Thyroid gland (tissue), 4 donors: ENCODE results near the gene PLPPR1. TPM values are rescaled to one million over a fixed set of nuclear protein-coding genes. Genes with fewer than 3 reads are reported as not detected.

Source experiments
- DNase-seq, 2 donors: peaks; one replicate each; pipeline ENCODE4 v3.0.0-alpha.2; 2019
- H3K27ac ChIP-seq, 3 donors: fragments of 200-600 bp; sonication (generic); 1 replicate in 2 of 3; 2 replicates in 1 of 3; pipeline ENCODE4 v1.5.1; 2016 to 2019; ENCODE audit warnings: mild to moderate bottlenecking in 1 of 3, moderate library complexity in 1 of 3
- H3K27me3 ChIP-seq: fragments of 200-600 bp; sonication (generic); one replicate; pipeline ENCODE4 v1.5.1; 2019
- H3K36me3 ChIP-seq, 2 donors: fragments of 200-600 bp; sonication (generic); one replicate each; pipeline ENCODE4 v1.5.1; 2016 to 2019
- H3K4me1 ChIP-seq, 2 donors: fragments of 200-600 bp; sonication (generic); one replicate each; pipeline ENCODE4 v1.5.1; 2017 to 2019
- H3K4me3 ChIP-seq, 3 donors: fragments of 200-600 bp; sonication (generic); replicated peaks in 1 of 3; 1 replicate in 2 of 3; 2 replicates in 1 of 3; pipeline ENCODE4 v1.5.1; 2016; ENCODE audit warnings: mild to moderate bottlenecking in 1 of 3
- H3K9me3 ChIP-seq: fragments of 200-600 bp; sonication (generic); one replicate; pipeline ENCODE4 v1.5.1; 2017
- POLR2A ChIP-seq, 2 donors: fragments of 450-650 bp; IDR thresholded peaks; one replicate each; pipeline ENCODE4 v1.6.1; 2017; ENCODE audit warnings: antibody characterized with exemption in 2 of 2, mild to moderate bottlenecking in 2 of 2, moderate library complexity in 1 of 2
- WGBS, 2 donors: methylation state at CpG; one replicate each; pipeline ENCODE4 v1.1.5; 2017; 5-methylcytosine and 5-hydroxymethylcytosine counted together
- intact Hi-C: fragments of 100-400 bp; cut with DNase I; formaldehyde crosslinking; loops from one replicate; pipeline ENCODE4 v1.15.1; 2023
- total RNA-seq, 4 donors: library from RNA; depleted of rRNA; stranded (reverse); fragments of >200 nt; gene quantifications; one replicate each; pipeline ENCODE4 v1.2.3, GENCODE V29; 2016
- TF ChIP-seq, protein P1 (sequence below), 6 experiments: fragments of 200-600 bp in 3 of 6; fragments of 450-650 bp in 3 of 6; sonication (generic) in 3 of 6; IDR thresholded peaks; one replicate each; pipeline ENCODE4 v1.5.1; 2016 to 2019; ENCODE audit warnings: antibody characterized with exemption in 6 of 6, mild to moderate bottlenecking in 2 of 6, inconsistent platforms in 1 of 6, moderate library complexity in 1 of 6

Gene PLPPR1
- total RNA-seq, 4 donors from 2014 or later = 0.22 to 0.24 TPM; not detected in 2

DNA sequence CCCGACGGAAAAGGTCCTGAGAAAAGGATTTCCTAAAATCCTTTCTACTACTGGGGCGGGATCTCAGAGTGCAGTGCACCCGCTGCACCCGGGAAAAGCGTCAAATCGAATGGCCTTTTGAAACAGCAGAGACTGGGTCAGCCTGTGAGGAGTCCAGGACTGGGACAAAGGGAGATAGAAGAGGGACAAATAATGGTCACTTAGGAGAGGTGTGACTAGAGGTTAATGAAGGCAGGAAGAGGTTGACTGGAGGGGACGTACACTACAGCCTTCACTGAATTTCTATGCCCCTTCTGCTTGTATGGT is 1.5 kb downstream of the PLPPR1 start:
- Histone ChIP-seq H3K27ac (no peak overlapping the region), H3K9me3 (no peaks in the 10 kb centered on the region), H3K4me3 (no peak overlapping the region), H3K4me1 (peaks cover 0 to 6% of the 10 kb centered on the region in 2 donors), H3K36me3 (no peaks in the 10 kb centered on the region), H3K27me3 (no peaks in the 10 kb centered on the region)
- 7 to 11% methylated on average over 8 of the region's 8 CpGs for WGBS, 2 donors
- TF ChIP-seq, protein P1, sequence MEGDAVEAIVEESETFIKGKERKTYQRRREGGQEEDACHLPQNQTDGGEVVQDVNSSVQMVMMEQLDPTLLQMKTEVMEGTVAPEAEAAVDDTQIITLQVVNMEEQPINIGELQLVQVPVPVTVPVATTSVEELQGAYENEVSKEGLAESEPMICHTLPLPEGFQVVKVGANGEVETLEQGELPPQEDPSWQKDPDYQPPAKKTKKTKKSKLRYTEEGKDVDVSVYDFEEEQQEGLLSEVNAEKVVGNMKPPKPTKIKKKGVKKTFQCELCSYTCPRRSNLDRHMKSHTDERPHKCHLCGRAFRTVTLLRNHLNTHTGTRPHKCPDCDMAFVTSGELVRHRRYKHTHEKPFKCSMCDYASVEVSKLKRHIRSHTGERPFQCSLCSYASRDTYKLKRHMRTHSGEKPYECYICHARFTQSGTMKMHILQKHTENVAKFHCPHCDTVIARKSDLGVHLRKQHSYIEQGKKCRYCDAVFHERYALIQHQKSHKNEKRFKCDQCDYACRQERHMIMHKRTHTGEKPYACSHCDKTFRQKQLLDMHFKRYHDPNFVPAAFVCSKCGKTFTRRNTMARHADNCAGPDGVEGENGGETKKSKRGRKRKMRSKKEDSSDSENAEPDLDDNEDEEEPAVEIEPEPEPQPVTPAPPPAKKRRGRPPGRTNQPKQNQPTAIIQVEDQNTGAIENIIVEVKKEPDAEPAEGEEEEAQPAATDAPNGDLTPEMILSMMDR (IDR thresholded peaks at IDR 0.05) = no peak
- no peak for TF ChIP-seq POLR2A (IDR thresholded peaks at IDR 0.05)
- no peak for DNase-seq
- intact Hi-C loops = no loop called here

DNA sequence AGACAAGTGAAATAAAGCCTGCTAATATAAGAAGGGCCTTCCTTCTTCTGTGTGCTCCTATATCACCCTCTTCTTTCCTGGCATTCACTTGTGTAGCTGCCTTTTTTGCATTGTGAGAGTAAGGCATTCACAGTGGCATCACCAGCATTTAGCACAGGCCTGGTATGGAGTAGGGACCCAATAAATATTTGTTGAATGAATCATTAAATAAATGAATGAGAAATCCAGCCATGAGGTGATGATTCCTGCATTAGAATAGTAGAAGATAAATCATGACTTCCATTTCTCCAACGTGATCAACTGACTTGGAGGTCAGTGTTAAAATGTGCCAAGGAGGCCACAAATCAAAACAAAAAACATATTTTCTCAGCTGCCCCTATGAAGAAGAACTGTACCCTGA is 3.9 kb downstream of the PLPPR1 start:
- intact Hi-C loops = no loop called here
- H3K4me1 ChIP-seq = peaks cover 0 to 6% of the 10 kb centered on the region in 2 donors
- no peak overlapping the region for H3K4me3 ChIP-seq
- DNase-seq = no peak
- TF ChIP-seq, protein P1 (IDR thresholded peaks at IDR 0.05) = no peak
- no peak for TF ChIP-seq POLR2A (IDR thresholded peaks at IDR 0.05)
- no peaks in the 10 kb centered on the region for H3K36me3 ChIP-seq
- WGBS, 2 donors = 70 to 86% methylated on average over 1 of the region's 1 CpG
- H3K27ac ChIP-seq = no peak overlapping the region
- H3K27me3 ChIP-seq = no peaks in the 10 kb centered on the region
- no peaks in the 10 kb centered on the region for H3K9me3 ChIP-seq

DNA sequence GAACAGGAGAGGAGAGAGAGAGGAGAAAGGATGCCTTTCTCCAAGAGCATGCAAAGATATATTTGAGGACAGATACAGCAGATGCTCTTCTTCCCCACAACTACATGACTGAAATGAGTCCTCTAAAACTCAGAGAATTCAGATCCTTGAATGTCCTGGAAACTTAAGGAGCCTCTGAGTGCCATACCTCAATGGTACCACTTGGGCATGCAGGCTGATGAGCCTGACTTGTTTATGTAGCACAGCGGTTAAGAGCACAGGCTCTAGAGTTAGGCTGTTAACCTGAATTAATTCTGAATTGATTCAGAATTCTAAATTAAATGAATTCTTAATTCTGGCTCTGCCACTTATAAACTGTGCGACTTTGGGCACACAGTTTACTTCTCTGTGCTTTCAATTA is 5.7 kb downstream of the PLPPR1 start:
- no peak for DNase-seq
- Histone ChIP-seq H3K4me3 (no peak overlapping the region), H3K27me3 (no peaks in the 10 kb centered on the region), H3K4me1 (no peaks in the 10 kb centered on the region), H3K36me3 (no peaks in the 10 kb centered on the region), H3K27ac (no peak overlapping the region), H3K9me3 (no peaks in the 10 kb centered on the region)
- 47 to 52% methylated on average over 2 of the region's 2 CpGs for WGBS, 2 donors
- intact Hi-C loops = no loop called here
- TF ChIP-seq, protein P1 (IDR thresholded peaks at IDR 0.05) = no peak
- TF ChIP-seq POLR2A (IDR thresholded peaks at IDR 0.05) = no peak

DNA sequence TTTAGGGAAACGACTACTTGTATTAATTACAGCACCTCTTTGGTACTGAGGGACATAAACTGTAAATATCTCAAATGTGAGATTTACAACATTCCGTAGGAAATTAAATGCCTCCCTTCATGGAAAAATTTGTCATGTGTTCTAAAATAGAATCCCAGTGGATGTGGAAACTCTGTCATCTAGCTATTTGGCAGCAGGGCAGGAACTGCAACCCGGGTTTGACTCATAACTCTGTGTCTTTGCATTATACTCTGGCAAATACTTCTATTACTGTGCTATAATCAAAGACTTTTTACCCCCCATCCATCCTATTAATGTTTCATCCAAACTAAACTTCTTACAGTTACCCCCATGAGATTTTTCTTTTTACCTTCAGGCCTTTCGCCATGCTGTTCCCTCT is 6.6 kb downstream of the PLPPR1 start:
- TF ChIP-seq POLR2A (IDR thresholded peaks at IDR 0.05) = no peak
- TF ChIP-seq, protein P1 (IDR thresholded peaks at IDR 0.05) = no peak
- 59 to 68% methylated on average over 4 of the region's 4 CpGs for WGBS, 2 donors

DNA sequence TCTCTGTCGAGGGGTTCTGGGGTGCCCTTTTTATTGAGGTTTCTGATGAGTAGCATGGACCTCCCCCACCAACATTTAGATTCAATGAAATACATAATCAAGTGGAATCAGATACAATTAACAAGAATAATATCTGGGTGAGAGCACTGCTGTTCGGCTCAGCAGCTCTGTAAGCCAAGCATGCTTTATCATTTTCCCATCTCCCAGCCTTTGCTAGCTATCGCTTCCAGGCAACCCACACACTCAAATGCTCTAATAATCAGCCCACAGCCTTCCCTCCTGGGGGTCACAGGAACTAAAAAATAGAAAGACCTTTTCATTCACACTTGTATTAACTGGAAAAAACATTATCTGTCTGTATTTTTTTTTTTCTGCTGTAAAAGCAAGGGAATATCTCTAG is 8.9 kb downstream of the PLPPR1 start:
- H3K4me3 ChIP-seq = no peak overlapping the region
- TF ChIP-seq, protein P1 (IDR thresholded peaks at IDR 0.05) = no peak
- TF ChIP-seq POLR2A (IDR thresholded peaks at IDR 0.05) = no peak
- no peak for DNase-seq
- H3K27ac ChIP-seq = no peak overlapping the region
- no peaks in the 10 kb centered on the region for H3K36me3 ChIP-seq
- H3K27me3 ChIP-seq = no peaks in the 10 kb centered on the region
- no peaks in the 10 kb centered on the region for H3K9me3 ChIP-seq
- no peaks in the 10 kb centered on the region for H3K4me1 ChIP-seq
- intact Hi-C loops = no loop called here
- 57 to 59% methylated on average over 3 of the region's 3 CpGs for WGBS, 2 donors

More for the DNA sequence above, 6.6 kb downstream of the PLPPR1 start:
- intact Hi-C loops = no loop called here
- Histone ChIP-seq H3K27ac (no peak overlapping the region), H3K36me3 (no peaks in the 10 kb centered on the region), H3K4me3 (no peak overlapping the region), H3K4me1 (no peaks in the 10 kb centered on the region), H3K9me3 (no peaks in the 10 kb centered on the region), H3K27me3 (no peaks in the 10 kb centered on the region)
- DNase-seq = no peak
